Fibroblast of peridontal ligament (primary cell): Measurements from ENCODE around the gene MOSPD3.
A peak's percentile ranks its signal among the peaks of the same experiment; 100 is the strongest.
"Not testable (repeated sequence)": the region's sequence is repeated elsewhere in the genome, so short reads cannot be mapped to it uniquely, and the experiment has no call there.

Source experiments
- DNase-seq: peaks from one replicate; pipeline ENCODE4 v3.0.0-alpha.2; 2010; ENCODE audit errors: extremely low read depth

The MOSPD3 gene

GRCh38 chr7:100626055-100626454 lies 13.7 kb downstream of the MOSPD3 start:
- no peak for DNase-seq

- DNase-seq = peak; percentile 54
Measured at GRCh38 chr7:100626530-100627237, 14.3 kb downstream of the MOSPD3 start.

DNA sequence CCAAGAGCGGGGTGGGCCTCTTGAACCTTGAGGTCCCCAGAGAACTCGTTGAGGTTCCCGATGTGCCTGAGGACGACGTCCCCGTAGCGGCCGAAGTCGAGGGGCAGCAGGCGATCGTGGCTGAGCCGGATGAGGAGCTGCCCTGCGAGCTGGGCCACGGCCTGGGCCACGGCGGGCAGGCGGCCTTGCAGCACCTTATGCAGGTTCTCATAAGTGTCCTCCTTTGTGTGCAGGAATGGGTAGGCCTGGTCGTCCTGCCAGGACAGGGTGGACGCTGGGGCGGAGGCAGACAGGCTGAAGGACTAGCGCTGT lies 14.9 kb downstream of the MOSPD3 start:
- no peak for DNase-seq

GRCh38 chr7:100629117-100629716 lies 16.9 kb downstream of the MOSPD3 start:
- DNase-seq = no peak

- DNase-seq = no peak
Measured at GRCh38 chr7:100630066-100630465, 17.7 kb downstream of the MOSPD3 start.

- no peak for DNase-seq
Measured at GRCh38 chr7:100632951-100633717, 20.8 kb downstream of the MOSPD3 start.

DNA sequence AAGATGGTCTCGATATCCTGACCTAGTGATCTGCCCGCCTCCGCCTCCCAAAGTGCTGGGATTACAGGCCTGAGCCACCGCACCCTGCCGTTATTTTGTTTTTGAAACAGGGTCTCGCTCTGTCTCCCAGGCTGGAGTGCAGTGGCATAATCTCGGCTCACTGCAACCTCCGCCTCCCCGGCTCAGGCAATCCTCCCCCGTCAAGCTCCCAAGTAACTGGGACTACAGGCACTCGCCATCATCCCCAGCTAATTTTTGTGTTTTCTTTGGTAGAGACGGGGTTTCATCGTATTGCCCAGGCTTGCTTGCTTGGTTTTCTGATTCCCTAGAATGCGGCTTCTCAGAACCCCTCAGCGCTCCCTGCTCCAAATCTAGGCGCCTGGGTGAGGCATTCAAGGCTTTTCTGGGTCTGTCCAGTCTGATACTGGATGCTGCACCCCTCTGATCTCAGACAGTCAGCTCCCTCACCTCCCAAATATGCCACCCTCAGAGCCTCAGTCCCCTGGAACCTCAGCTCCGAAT lies 27.7 kb downstream of the MOSPD3 start:
- no peak for DNase-seq

- no peak for DNase-seq
Measured at GRCh38 chr7:100640517-100641440, 28.4 kb downstream of the MOSPD3 start.

GRCh38 chr7:100641463-100641859 lies 29.1 kb downstream of the MOSPD3 start, which contains the start of gene TFR2:
TSS of gene TFR2 (minus strand) at chr7:100641552. CDS start at chr7:100641509, 43 bp downstream.
- DNase-seq = no peak

DNA sequence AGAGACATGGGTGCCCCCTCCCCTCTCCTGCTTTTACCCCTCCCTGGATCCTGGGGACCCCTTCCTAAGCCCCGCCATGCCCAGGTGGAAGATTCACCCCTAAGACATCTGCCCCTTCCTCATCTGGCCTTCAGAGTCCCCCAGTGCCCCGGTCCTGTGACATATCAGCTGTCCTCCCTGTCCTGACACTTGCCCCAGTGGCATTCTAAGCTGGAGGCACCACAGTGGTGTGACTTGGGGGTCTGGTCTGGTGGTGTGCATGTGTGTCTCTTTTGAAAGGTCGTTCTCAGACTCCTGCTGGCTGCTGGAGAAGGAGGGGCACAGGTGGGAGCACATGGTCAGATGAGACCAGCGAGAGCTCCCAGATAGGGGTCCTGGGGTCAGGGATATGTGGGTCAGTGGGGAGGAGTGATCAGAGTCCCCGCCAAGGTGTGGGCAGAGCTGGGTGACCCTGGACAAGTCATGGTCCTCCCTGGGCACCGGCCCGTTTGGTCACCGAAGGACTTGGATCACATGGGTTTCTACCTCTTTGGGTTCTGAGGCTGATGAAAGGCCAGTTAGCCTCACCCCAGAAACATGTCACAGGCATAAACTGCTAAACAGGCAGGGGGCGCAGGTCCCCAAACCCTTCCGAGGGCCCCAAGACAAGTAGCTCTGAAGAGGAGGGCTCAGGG lies 29.7 kb downstream of the MOSPD3 start:
- no peak for DNase-seq

DNA sequence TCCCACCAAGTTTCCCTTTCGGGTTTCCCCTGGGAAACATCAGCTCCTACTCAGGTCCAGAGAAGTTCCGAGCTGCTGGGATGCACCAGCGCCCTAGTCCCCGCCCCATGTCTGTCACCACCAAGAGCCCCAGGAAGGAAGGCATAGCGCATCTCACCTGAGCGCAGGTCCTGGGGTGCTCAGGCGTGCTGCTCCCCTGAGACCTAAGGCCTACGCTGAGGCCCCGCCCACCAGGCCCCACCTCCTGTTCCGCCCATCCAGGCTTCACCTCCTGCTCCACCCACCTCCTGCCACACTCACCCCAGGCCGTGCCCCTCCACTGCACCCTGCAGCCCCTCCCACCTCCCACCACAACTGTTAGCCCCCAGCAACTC lies 30.2 kb downstream of the MOSPD3 start:
- no peak for DNase-seq

DNA sequence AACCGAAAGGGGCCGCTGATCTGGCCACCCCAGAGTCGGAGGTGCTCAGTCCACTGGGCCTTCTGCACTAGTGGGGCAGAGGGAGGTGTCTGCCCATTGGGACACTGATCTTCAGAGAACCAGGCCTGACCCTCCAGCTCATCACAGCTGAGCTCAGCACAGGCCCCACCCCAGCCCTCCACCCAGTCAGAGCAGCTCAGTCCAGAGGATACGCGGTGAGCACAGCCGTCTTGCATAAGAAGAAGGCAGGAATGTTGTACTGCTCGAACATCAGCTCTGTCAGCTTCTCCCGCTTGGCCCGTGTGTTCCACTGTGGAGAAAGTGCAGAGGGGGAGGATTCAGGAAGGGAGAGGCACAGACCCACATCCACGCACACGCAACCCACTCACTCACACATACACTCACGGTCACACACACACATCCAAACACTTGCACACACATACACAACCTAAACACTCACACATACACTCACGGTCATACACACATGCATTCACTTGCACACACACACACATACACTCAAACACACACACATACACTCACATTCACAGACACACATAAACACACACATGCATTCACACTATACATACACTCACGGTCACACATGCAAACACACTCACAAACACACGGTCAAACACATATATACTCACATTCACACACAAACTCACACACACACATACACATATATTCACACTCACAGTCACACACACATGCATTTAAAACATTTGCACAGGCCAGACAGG lies 37.7 kb downstream of the MOSPD3 start:
- DNase-seq = no peak

GRCh38 chr7:100654908-100655831 lies 42.8 kb downstream of the MOSPD3 start:
- no peak for DNase-seq

GRCh38 chr7:100655908-100656674 lies 43.8 kb downstream of the MOSPD3 start, which contains the start of gene ACTL6B:
TSS of gene ACTL6B (minus strand) at chr7:100656448. CDS start at chr7:100656354, 94 bp downstream.
- peak; percentile 20 for DNase-seq

- not testable (repeated sequence) for DNase-seq
Measured at GRCh38 chr7:100662194-100662776, 49.9 kb downstream of the MOSPD3 start.
